RWPE1 (cell line): ENCODE measurements around the gene GPBP1.

ENCODE experiments used
- CTCF ChIA-PET: fragments of 350-600 bp; sonication (Branson Sonifier 250); formaldehyde crosslinking; extraction: SDS; loops from one replicate; lab custom pipeline; 2021; lab: Yijun Ruan, JAX
- POLR2A ChIA-PET: fragments of 400-600 bp; formaldehyde crosslinking; extraction: SDS; loops from one replicate; lab custom pipeline; 2020; ENCODE audit warnings: antibody characterized with exemption; ENCODE audit not compliant: low non-redundant PET; lab: Yijun Ruan, JAX
- DNase-seq: peaks from one replicate; pipeline ENCODE4 v3.0.0; 2012; ENCODE audit warnings: low spot score
- H3K27ac ChIP-seq: fragments of 450-650 bp; 2 replicates; pipeline ENCODE4 v1.5.1; 2017
- CTCF ChIP-seq: fragments of 450-650 bp; conservative IDR thresholded peaks from 2 replicates; pipeline ENCODE4 v1.5.1; 2017; ENCODE audit warnings: low read depth, mild to moderate bottlenecking

GPBP1 gene

GRCh38 chr5:57171816-57172465 lies 1.9 kb upstream of the GPBP1 start:
- peak overlapping the region; percentile 72 for H3K27ac ChIP-seq
- POLR2A ChIA-PET: no interaction called here
- no peak for TF ChIP-seq CTCF
- CTCF ChIA-PET: interaction anchor here (0.7 kb wide), 1 partner anchor 34 kb away, joined by 4 read pairs; no protein-coding TSS in a partner anchor
- DNase-seq: peak; percentile 51

GRCh38 chr5:57172466-57173318 lies 1.2 kb upstream of the GPBP1 start:
- TF ChIP-seq CTCF: no peak
- ChIA-PET POLR2A (no interaction called here), CTCF (interaction anchor here (0.7 kb wide), 1 partner anchor 34 kb away, joined by 4 read pairs; no protein-coding TSS in a partner anchor)
- peak; percentile 43 for DNase-seq
- peak overlapping the region; percentile 99 for H3K27ac ChIP-seq

- DNase-seq: peak; percentile 37
- ChIA-PET POLR2A (no interaction called here), CTCF (no interaction called here)
- no peak for TF ChIP-seq CTCF
- H3K27ac ChIP-seq: peak overlapping the region; percentile 99
Measured at GRCh38 chr5:57174128-57174889, 450 bp downstream of the GPBP1 start.

GRCh38 chr5:57174890-57175510 lies 1.1 kb downstream of the GPBP1 start:
- H3K27ac ChIP-seq: peak overlapping the region; percentile 99
- TF ChIP-seq CTCF: no peak
- CTCF ChIA-PET: no interaction called here
- POLR2A ChIA-PET: no interaction called here
- DNase-seq: peak; percentile 18

GRCh38 chr5:57175551-57176309 lies 1.9 kb downstream of the GPBP1 start:
- ChIA-PET CTCF (interaction anchor here (0.7 kb wide), 1 partner anchor 225 kb away, joined by 3 read pairs; no protein-coding TSS in a partner anchor), POLR2A (no interaction called here)
- peak; percentile 37 for DNase-seq
- no peak overlapping the region for H3K27ac ChIP-seq
- TF ChIP-seq CTCF: no peak
